Activated T-cell treated with anti-CD3 and anti-CD28 coated beads for 1 hour (primary cell): ENCODE measurements around the gene CD300A.
"Not testable (repeated sequence)": the region's sequence is repeated elsewhere in the genome, so short reads cannot be mapped to it uniquely, and the experiment has no call there.

Source experiments
- DNase-seq: peaks from one replicate; pipeline ENCODE4 v3.0.0-alpha.2; 2020; ENCODE audit warnings: low read depth

The CD300A gene

GRCh38 chr17:74480290-74480689, 13.9 kb downstream of the CD300A start:
- no peak for DNase-seq

GRCh38 chr17:74481621-74482020, 15.2 kb downstream of the CD300A start:
- no peak for DNase-seq

- DNase-seq, result no peak
Measured at GRCh38 chr17:74484066-74484465, 17.6 kb downstream of the CD300A start.

- no peak for DNase-seq
Measured at GRCh38 chr17:74485022-74485743, 18.7 kb downstream of the CD300A start.

- DNase-seq, result no peak
Measured at GRCh38 chr17:74485841-74486240, 19.4 kb downstream of the CD300A start.

DNA sequence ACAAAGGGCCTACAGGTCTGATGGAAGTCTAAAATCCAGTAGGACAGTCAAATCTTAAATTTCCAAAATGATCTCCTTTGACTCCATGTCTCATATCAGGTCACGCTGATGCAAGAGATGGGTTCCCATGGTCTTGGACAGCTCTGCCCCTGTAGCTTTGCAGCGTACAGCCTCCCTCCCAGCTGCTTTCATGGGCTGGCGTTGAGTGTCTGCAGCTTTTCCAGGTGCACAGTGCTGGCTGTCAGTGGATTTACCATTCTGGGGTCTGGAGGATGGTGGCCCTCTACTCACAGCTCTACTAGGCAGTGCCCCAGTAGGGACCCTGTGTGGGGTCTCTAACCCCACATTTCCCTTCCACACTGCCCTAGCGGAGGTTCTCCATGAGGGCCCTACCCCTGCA, 21.8 kb downstream of the CD300A start:
- not testable (repeated sequence) for DNase-seq

DNA sequence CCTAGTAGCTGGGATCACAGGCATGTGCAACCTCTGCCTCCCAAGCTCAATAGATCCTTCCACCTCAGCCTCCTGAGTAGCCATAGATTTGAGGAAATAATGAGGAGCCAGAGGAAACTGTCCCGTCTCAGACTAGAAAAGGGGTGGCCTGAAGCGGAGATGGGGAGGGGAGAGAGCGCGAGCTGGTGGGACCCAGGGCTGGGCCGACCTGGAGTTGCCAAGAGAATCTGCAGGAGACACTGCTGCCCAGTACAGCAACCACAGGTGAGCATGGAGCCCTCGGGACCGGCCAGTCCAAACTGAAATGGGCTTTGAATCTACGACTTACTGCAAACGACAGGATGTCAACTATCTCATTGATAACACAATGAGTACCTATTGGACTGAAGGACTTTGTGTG, 24.3 kb downstream of the CD300A start:
- no peak for DNase-seq

- no peak for DNase-seq
Measured at GRCh38 chr17:74491626-74492025, 25.2 kb downstream of the CD300A start.

DNA sequence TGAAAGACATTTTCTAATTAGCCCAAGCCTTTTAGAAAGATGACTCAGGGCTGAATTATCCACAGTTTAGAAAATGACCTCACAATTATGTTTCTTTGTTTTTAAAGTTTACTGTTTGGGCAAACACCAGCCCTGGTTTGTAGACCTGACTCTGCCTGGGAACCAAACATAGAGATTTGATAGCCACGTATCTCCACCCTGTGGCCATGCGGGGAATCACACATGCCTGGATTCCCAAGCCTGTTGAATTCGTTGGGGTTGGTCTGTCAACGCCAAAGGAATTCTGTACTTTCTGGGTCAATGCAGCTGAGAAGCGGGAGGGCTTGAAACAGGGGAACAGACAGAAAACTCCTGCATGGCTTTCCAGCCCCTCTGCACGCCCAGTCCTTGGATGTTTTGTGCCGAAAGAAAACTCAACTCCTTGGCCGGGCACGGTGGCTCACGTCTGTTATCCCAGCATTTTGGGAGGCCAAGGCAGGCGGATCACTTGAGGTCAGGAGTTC, 26.9 kb downstream of the CD300A start:
- DNase-seq, result peak; percentile 57

DNA sequence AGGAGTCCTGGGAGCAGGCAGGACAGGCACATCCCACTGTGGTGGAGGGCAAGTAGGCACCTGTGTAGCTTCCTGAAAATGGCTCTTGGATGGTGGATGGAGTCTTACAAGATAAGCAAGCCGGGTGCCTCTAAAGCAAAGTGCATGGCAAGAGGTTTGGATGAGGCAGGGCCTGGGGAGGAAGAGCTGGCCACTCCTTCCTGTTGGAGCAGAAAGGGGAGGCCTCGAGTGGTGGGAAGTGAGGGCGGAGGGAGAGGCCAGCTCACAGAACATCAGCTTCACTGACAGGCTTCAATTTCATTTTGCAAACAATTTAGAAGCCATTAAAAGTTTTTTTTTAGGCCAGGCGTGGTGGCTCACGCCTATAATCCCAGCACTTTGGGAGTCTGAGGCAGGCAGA, 31.0 kb downstream of the CD300A start:
- no peak for DNase-seq

GRCh38 chr17:74499992-74500391, 33.6 kb downstream of the CD300A start:
- DNase-seq, result no peak

GRCh38 chr17:74502861-74503260, 36.4 kb downstream of the CD300A start:
- no peak for DNase-seq

DNA sequence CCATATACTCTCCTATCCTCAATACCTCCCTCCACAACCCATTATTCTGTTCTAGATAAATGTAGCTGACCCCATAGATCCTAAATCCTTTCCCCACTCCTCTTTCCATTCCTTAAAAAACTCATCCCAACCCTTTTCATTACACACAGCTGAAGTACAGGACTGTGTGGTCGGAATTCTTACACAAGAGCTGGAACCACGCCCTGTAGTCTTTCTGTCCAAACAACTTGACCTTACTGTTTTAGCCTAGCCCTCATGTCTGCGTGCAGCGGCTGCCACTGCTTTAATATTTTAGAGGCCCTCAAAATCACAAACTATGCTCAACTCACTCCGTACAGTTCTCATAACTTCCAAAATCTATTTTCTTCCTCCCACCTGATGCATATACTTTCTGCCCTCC, 37.5 kb downstream of the CD300A start:
- not testable (repeated sequence) for DNase-seq

GRCh38 chr17:74508156-74508555, 41.7 kb downstream of the CD300A start:
- no peak for DNase-seq

DNA sequence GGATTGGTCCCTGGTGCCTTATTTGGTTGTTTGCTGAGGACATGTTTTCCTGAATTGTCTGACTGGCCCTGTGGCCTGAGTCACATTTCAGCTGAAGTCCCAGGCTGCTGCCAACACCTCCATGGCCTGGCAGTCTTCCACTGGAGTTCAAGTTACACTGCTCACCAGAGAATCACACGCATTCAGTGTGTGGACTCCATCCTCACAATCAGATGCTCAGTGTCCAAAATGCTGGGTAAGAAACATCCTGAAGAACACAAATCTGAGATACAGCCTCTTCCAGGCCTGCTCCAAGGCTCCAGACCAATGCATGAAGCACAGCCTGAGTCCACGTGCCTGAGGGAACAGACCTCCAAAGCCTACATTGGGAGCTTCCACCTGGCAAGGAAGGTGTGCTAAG, 45.6 kb downstream of the CD300A start:
- no peak for DNase-seq

DNA sequence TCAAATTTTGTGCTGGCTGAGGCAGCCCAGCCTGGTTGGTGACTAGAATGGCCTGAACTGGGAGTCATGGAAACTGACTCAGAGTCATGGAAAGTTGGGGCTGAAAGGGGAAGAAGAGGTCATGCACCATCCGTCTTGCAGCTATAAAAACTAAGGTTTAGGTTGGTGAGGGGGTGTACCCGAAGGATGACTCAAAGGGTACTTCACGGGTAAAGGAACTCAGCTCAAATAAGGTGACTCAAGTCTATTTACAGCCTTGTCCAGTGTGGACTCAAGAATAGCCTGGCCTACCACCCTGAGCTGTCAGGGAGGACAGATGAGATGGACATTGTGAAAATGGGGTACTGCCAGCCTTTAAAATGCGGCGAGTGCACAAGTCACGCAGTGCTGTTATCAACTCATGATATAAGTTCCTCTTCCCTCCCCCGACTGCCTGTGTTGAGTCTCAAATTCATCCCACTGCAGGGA, 46.2 kb downstream of the CD300A start:
- no peak for DNase-seq

- DNase-seq, result peak; percentile 7
Measured at GRCh38 chr17:74513987-74514631, 47.7 kb downstream of the CD300A start.

DNA sequence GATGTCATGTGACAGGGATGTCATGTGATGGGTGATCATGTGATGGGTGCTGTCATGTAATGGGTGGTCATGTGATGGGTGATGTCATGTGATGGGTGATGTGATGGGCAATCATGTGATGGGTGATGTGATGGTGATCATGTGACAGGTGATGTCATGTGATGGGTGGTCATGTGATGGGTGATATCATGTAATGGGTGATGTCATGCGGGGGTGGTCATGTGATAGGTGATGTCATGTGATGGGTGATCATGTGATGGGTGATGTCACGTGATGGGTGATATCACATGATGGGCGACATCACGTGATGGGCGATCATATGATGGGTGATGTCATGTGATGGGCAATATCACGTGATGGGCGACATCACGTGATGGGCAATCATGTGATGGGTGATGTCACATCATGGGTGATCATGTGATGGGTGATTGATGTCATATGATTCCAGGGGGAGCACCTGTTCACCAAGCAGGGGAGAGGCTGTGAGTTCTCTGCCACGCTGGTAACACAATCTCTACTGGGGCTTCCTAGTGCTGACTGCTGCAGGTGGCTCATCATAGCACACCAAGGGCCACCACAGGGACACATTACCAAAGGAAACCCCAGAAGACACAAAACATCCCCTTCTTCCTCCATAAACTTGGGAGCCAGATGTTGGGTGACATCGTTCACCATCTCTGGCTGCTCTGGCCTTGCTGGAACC, 48.3 kb downstream of the CD300A start:
- peak; percentile 9 for DNase-seq

- no peak for DNase-seq
Measured at GRCh38 chr17:74515941-74516340, 49.5 kb downstream of the CD300A start.

DNA sequence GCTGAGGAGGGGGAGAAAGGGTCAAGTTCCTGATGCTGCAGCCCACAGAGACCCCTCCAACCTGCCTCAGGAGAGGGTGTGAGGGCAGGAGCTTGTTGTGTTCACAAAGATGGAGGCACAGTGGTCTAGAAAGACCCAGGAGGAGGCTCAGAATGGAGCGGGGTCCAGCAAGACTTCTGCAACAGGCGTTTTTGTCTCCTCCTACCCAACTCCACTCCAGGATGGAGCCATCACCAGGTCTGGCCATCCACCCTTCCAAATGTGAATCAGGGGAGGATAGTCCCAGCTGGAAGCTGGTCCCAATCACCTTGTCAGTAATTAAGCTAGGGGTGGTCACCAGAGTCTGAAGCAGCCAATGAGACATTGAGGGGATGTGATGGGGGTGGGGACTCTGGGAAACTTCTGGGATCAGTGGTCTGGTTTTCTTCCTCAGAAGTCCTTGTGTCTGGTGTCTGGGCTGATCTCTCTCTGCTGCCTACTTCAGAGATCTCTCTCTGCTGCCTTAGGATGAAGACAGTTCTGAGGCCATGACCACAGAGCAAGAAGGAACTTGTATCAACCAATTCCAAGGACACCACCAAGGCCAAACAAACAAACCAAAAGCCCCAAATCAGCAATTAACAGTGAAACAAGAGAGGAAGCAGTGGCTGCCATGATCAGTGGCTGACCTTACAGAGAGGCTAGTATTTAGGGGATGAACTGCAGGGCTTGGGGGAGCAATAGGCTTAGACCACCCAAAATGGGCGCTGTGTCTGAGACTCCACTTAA, 50.3 kb downstream of the CD300A start:
- no peak for DNase-seq

DNA sequence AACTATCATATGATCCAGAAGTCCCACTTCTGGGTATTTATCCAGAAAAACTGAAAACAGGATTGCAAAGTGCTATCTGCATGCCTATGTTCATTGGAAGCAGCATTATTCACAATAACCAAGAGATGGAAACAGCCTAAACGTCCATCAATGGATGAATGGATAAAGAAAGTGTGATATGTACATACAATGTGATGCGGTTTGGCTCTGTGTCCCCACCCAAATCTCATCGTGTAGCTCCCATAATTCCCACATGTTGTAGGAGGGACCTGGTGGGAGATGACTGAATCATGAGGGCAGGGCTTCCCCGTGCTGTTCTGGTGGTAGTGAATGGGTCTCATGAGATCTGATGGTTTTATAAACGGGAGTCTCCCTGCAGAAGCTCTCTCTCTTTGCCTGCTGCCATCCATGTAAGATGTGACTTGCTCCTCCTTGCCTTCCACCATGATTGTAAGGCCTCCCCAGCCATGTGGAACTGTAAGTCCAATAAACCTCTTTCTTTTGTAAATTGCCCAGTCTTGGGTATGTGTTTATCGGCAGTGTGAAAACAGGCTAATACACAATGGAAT, 52.1 kb downstream of the CD300A start:
- DNase-seq, result not testable (repeated sequence)

DNA sequence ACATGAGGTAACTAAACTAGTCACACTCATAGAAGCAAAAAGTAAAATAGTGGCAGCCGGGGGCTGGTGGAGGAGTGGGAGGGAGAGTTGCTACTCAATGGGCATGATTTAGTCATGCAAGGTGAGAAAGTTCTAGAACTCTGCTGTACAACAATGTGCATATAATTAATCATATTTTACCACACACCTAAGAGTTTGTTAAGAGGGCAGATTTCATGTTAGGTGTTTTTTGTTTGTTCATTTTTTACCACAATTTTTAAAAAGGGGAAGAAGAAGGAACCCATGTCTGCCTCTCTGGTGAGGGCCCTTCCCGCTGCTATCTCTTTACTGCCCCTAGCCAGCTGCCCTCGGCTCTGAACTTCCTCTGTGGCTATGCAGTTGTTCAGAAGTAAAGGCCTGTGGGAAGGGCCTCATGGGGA, 53.6 kb downstream of the CD300A start:
- DNase-seq, result no peak
